HS-27A (cell line): Measurements from ENCODE around the gene PCK1.

Source experiments
- DNase-seq: peaks from one replicate; pipeline ENCODE4 v3.0.0-alpha.2; 2012; ENCODE audit warnings: low read depth, missing footprints

Gene PCK1

DNA sequence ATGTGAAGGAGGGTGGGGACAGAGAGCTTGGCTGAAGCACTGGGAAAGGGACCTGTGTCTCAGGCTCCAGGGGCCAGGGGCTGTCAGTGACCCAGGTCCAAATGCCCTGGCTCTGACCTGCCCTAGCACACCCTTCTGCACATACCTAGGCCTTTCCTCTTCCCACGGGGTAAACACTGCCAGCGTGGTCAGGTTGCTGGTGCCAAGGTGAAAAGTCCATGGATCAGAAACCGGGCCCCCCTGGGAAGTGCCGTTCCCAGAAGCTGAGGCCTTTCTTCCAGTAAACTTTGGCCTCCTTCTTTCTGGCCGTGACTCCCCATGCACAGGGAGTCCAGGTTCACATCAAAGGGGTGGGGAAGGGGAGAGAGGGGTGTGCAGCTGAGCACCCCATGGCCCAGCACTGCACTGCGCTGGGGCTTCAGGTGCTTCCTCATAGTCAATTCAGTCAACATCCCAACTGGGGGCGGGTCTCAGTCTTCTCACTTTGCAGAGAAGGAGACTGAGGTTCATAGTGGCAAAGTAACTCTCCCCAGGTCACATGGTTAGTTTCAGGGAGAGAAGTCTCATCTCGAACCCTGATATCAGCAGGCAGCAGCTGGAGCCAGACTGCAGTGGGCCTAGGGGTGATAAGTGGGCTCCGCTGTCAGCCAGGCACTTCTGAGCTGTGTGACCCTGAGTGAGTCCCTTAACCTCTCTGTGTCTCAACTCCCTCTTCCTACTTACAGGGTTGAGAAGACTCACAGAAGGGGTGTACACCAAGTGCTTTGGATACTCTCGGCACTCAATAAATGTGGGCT lies 17.0 kb downstream of the PCK1 start:
- no peak for DNase-seq

GRCh38 chr20:57578476-57579165 lies 17.7 kb downstream of the PCK1 start:
- no peak for DNase-seq

- no peak for DNase-seq
Observed at GRCh38 chr20:57579331-57579897, 18.5 kb downstream of the PCK1 start.

GRCh38 chr20:57579898-57580447 lies 19.1 kb downstream of the PCK1 start:
- DNase-seq: no peak

GRCh38 chr20:57580478-57581201 lies 19.7 kb downstream of the PCK1 start:
- DNase-seq: no peak

DNA sequence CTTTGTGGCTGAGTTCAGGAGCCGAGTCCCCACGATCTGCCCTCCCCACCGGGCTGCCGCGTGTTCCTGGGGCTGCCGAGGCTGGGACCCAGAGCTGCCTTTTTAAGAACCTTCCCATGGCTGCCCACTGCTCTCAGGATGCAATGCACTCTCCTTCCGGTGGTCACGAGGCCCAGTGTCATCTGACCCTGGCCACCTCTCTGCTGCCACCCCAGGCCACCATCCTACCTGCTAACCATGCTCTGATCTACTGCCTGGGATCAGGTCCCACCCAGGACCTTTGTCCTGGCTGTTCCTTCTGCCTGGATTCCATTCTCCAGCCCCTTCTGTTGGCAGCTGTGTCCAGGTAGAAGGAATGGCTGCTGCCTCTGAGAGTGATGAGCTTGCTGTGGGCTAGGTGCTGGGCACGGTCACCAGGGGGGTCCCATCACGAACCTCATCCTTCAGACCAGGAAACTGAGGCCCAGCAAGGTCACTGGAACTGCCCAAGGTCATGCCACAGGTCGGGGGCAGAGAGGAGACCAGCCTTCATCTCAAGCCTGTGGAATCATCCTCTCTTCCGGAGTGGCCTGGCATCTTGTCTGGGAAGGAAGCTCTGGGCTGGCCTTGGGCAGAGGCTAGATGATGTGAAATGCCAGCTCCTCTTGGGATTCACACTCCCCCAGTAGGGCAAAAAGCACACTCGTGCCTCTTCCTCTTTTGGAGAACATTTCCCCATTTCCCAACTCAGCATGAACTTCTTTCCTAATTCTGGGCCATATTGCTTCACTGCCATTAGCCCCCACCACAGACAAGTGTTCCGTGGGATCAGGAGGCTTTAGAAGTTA lies 20.5 kb downstream of the PCK1 start:
- DNase-seq: no peak

- no peak for DNase-seq
Observed at GRCh38 chr20:57582029-57582378, 21.1 kb downstream of the PCK1 start.

DNA sequence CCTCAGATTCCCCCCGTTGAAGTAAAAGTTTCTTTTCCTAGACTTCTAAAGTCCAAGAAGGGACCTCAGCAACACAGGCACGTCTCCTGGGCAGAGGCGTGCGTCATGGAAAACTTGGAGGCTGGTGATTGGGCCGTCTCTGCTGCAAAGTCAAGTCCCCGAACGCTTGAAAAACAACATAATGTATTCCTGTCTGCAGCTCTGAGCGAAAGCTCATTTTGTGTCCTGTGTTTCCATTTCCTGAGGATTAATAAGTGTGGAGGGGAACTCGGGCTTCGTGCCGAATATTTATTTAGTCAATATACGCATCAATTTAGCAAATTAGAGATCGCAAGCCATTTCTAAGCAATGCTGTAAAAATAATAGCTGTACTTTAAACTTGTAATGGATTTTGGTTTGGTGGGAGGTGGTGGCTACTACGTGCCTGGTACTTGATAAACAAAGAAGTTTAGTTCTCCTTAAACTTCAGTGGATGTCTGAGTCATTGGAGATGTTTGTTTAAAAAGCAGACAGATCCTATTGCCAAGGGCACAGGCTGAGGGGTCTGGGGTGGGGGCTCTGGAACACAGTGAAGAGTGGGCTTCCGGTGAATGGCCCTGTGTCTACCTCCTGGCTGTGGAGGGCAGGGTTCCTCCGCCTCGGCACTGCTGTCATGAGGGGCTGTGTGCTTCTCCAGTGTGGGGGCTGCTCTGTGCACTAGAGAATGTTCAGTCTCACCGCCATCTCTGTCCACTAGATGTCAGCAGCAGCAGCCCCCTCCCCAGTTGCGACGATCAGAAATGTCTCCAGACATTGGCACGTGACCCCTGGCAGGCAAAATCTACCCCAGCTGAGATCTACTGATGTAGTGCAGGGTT lies 21.8 kb downstream of the PCK1 start:
- no peak for DNase-seq

DNA sequence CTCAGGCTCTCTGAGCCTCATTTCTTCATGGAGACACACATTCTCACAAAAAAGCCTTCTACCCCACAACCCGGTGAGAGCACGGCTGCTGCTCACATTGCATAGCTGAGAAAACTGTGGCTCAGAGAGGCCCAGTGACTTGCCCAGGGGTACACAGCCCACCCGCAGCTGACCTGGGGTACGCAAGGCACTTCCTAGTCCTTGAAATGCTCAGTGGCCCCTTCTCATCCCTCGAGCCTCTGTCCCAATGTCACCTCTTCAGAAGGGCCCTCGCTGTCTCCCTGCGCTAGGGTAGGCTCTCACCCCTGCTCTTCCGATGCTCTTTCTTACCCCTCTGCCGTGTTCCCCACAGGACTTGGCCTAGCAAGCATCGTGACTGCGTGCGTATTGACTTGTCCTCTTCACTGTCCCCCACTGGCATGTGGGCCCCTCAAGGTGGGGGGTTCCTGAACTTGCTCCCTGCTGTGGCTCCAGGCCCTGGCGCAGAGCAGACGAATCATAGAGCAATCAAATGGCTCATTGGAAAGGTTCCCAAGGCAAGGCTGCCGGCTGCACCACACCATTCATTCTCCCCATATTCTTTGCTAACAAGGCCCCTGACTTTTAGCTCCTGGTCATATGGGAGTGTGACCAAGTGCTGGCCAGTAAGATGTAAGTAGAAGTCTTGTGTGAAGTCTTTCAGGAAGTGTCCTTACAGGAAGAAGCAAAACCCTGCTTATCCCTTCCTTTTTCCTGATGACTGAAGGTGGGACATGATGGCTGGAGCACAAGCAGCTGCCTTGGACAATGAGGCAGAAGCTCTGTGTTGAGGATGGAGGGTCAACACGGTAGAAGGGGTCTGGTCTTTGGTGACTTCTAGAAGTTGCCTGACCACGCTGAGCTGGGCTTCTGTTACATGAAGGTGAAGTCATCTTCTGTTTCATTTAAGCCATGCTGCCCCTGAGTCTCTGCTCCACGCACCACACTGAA lies 22.7 kb downstream of the PCK1 start:
- DNase-seq: no peak

GRCh38 chr20:57584768-57585461 lies 24.0 kb downstream of the PCK1 start:
- DNase-seq: no peak

- DNase-seq: no peak
Observed at GRCh38 chr20:57585466-57586213, 24.7 kb downstream of the PCK1 start.

GRCh38 chr20:57586370-57586793 lies 25.5 kb downstream of the PCK1 start:
- no peak for DNase-seq

- no peak for DNase-seq
Observed at GRCh38 chr20:57586943-57587277, 26.0 kb downstream of the PCK1 start.

DNA sequence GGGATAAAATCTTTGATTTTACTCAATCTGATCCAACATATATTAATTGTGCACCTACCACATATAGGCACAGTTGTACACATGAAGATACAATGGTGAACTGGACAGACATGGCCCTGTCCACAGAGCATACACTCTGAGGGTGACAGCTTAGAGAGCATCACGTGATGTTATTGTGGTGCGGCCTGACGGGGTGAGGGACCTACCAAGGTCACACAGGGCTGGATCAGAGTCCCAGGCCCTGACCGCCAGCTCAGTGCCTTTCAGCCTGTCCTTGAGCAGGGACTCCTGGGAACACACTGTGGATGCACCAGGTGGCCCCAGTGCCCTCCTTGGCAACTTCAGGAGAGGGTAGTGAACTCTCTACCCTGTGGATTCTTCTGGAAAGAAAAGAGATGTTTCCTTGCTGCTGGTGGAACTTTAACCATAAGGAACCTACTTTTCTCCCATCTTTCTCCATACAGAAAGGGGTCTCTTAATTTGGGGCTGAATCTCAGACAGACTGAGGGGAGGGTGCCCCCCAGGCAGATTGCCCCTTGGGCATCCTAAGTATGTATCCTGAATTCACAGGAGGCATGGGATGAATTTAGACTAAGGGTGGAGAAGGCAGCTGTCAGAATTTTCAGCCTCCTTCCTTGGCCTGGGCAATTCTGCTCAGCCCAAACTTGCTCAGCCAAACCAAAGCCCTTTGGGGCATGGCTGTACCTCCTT lies 26.5 kb downstream of the PCK1 start:
- no peak for DNase-seq

DNA sequence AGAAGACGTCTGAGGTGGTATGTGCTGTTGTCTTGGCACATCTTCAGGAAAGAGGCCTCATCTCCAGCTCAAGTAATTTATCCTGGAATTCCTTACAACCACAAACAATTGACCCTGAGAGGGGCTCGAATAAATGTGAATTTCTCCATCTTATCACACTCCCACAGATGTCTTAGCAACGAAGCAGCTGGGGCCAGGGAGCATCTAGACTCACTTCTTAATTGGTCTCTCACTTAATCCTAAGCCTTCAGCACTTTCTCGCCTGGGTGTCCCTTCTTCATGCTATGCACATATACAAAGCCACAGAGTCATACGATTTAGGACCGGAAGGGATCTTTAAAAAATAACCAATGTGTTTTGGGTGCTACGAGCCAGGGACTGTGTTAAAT lies 27.1 kb downstream of the PCK1 start:
- DNase-seq: no peak

DNA sequence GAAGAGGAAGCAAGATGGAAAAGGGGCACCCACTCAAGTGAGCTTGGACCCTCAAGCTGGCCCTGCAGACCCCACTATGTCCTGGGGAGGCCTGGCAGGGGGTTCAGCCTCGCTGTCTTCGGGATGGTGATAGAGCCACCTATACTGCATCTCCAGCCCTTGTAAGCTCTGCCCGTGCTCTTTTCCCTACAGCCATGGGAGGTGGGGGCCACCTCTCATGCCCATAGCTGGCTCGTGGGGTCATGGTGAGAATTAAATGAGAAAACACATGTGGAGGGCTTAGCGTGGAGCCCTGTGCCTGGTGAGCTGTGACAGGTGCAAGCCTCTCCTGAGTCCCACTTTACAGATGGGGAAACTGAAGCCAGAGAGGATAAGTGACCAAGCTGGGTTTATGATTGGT lies 27.7 kb downstream of the PCK1 start:
- no peak for DNase-seq

GRCh38 chr20:57589123-57589727 lies 28.3 kb downstream of the PCK1 start:
- DNase-seq: no peak
